Upper lobe of right lung (tissue), 1 donor: Measurements from ENCODE around the gene OPCML. TPM values are rescaled to one million over a fixed set of nuclear protein-coding genes. Genes with fewer than 3 reads are reported as not detected.

Experiments used
- ATAC-seq: fragments of 200-7000 bp; cut with Tn5 transposase; one replicate; pipeline ENCODE4 v1.9.1; 2020; ENCODE audit warnings: mild to moderate bottlenecking, moderate library complexity
- DNase-seq: peaks from one replicate; pipeline ENCODE4 v3.0.0-alpha.2; 2020
- H3K27ac ChIP-seq: fragments of 200-600 bp; one replicate; pipeline ENCODE4 v1.8.0; 2022
- H3K27me3 ChIP-seq: fragments of 200-600 bp; one replicate; pipeline ENCODE4 v1.8.0; 2022; ENCODE audit warnings: mild to moderate bottlenecking
- H3K36me3 ChIP-seq: fragments of 200-600 bp; one replicate; pipeline ENCODE4 v1.8.0; 2022
- H3K4me1 ChIP-seq: fragments of 200-600 bp; one replicate; pipeline ENCODE4 v1.8.0; 2022
- H3K4me3 ChIP-seq: fragments of 200-600 bp; one replicate; pipeline ENCODE4 v1.8.0; 2022; ENCODE audit warnings: mild to moderate bottlenecking
- H3K9me3 ChIP-seq: fragments of 200-600 bp; one replicate; pipeline ENCODE4 v1.8.0; 2022
- CTCF ChIP-seq: fragments of 200-600 bp; IDR thresholded peaks from one replicate; pipeline ENCODE4 v1.8.0; 2022; ENCODE audit warnings: antibody characterized with exemption
- intact Hi-C: fragments of 100-400 bp; cut with DNase I; formaldehyde crosslinking; loops from one replicate; pipeline ENCODE4 v1.11.0; 2022
- total RNA-seq: library from RNA; stranded (reverse); fragmentation: NEBNext Ultra II Directional; extraction: Animal tissue kit (Norgen Biotek cat#: 25700); gene quantifications from one replicate; pipeline ENCODE4 v1.2.1, GENCODE V29; 2021
- donor health status: DM: no; HTN: yes; CAD: no; lungs with severe emphysema.

Gene OPCML
- total RNA-seq, 1 donor from 2014 or later: not detected

GRCh38 chr11:133385781-133386180 is 146.5 kb downstream of the OPCML start:
- Histone ChIP-seq H3K27me3 (no peaks in the 10 kb centered on the region), H3K27ac (no peak overlapping the region), H3K4me3 (no peak overlapping the region), H3K9me3 (no peaks in the 10 kb centered on the region), H3K4me1 (no peaks in the 10 kb centered on the region), H3K36me3 (no peaks in the 10 kb centered on the region)
- DNase-seq (no peak), ATAC-seq (no peak)
- intact Hi-C loops: no loop called here
- TF ChIP-seq CTCF: no peak

DNA sequence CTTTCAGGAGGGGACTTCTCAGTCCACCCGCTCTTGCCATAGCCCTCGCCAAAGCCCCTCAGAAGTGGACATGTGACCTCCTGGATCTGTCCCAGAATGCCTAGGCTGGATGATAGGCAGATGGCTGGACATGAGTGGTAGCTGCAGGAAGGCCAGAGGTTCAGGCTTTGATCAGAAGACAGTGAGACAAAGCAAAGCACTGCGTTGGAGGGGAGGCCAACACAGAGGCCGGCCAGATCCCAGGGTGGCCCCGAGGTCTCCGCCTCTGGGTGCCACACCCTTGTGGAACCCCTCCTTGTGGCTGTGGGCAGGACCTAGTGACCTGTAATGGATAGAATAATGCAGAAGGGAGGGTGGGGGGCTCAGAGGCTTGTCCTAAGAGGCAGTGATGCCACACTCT is 147.6 kb downstream of the OPCML start:
- H3K27ac ChIP-seq: no peak overlapping the region
- intact Hi-C loops: no loop called here
- H3K4me1 ChIP-seq: no peaks in the 10 kb centered on the region
- no peaks in the 10 kb centered on the region for H3K9me3 ChIP-seq
- ATAC-seq (no peak), DNase-seq (no peak)
- no peak for TF ChIP-seq CTCF
- H3K4me3 ChIP-seq: no peak overlapping the region
- no peaks in the 10 kb centered on the region for H3K27me3 ChIP-seq
- H3K36me3 ChIP-seq: no peaks in the 10 kb centered on the region

GRCh38 chr11:133383689-133384088 is 148.6 kb downstream of the OPCML start:
- H3K27me3 ChIP-seq: no peaks in the 10 kb centered on the region
- H3K36me3 ChIP-seq: no peaks in the 10 kb centered on the region
- DNase-seq (no peak), ATAC-seq (no peak)
- TF ChIP-seq CTCF: no peak
- H3K4me3 ChIP-seq: no peak overlapping the region
- no peak overlapping the region for H3K27ac ChIP-seq
- no peaks in the 10 kb centered on the region for H3K9me3 ChIP-seq
- no peaks in the 10 kb centered on the region for H3K4me1 ChIP-seq
- intact Hi-C loops: no loop called here

DNA sequence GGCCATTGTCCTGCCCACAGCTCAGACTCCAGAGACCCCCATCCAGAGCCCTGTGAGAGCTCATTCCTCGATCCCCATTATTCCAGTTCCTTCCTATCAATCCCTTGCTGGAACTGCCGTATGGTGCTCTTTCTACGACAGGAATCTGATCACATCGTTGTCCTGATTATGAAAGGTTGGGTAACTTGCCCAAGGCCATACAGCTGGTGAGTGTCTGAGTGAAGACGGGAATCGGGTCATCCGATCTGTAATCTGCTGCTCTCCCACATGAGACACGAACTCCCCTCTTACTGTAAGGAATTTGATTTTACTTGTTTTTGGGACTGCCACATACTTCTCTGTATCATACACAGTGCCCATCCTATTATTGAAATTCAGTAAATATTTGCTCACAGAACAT is 149.1 kb downstream of the OPCML start:
- ATAC-seq: no peak
- no peaks in the 10 kb centered on the region for H3K4me1 ChIP-seq

GRCh38 chr11:133382131-133382812 is 150.0 kb downstream of the OPCML start:
- ATAC-seq (no peak), DNase-seq (no peak)
- no peak overlapping the region for H3K4me3 ChIP-seq
- H3K4me1 ChIP-seq: no peaks in the 10 kb centered on the region
- no peaks in the 10 kb centered on the region for H3K36me3 ChIP-seq
- intact Hi-C loops: no loop called here
- H3K27ac ChIP-seq: no peak overlapping the region
- TF ChIP-seq CTCF: no peak
- H3K27me3 ChIP-seq: no peaks in the 10 kb centered on the region
- no peaks in the 10 kb centered on the region for H3K9me3 ChIP-seq

More for the DNA sequence above, 149.1 kb downstream of the OPCML start:
- intact Hi-C loops: no loop called here
- H3K9me3 ChIP-seq: no peaks in the 10 kb centered on the region
- H3K27ac ChIP-seq: no peak overlapping the region
- H3K4me3 ChIP-seq: no peak overlapping the region
- H3K36me3 ChIP-seq: no peaks in the 10 kb centered on the region
- no peak for TF ChIP-seq CTCF
- DNase-seq: no peak
- H3K27me3 ChIP-seq: no peaks in the 10 kb centered on the region

GRCh38 chr11:133381761-133382130 is 150.6 kb downstream of the OPCML start:
- intact Hi-C loops: no loop called here
- Histone ChIP-seq H3K4me3 (no peak overlapping the region), H3K4me1 (no peaks in the 10 kb centered on the region), H3K36me3 (no peaks in the 10 kb centered on the region), H3K27ac (no peak overlapping the region), H3K9me3 (no peaks in the 10 kb centered on the region), H3K27me3 (no peaks in the 10 kb centered on the region)
- DNase-seq: no peak
- no peak for TF ChIP-seq CTCF
- ATAC-seq: no peak
